ENCODE measurements around the gene GALM. TPM values are rescaled to one million over a fixed set of nuclear protein-coding genes. Genes with fewer than 3 reads are reported as not detected.

The GALM gene
- polyA plus RNA-seq, 2 of the 4 experiments (the other 2 are of a cell fraction): 33.4 to 34.2 TPM

DNA sequence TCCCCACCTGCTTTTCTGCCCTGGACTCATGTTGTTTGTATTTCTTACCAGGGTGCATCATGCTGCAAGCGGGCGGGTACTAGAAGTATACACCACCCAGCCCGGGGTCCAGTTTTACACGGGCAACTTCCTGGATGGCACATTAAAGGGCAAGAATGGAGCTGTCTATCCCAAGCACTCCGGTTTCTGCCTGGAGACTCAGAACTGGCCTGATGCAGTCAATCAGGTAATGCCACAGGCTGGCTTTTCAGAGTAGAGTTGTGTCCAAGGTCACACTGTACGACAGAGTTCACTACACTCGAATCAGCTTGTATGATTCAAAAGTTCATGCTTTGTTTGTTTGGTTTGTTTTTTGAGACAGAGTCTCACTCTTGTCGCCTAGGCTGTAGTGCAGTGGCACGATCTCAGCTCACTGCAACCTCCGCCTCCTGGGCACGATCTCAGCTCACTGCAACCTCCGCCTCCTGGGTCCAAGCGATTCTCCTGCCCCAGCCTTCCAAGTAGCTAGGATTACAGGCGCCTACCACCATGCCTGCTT is 65.8 kb downstream of the GALM start (continued):
- TF ChIP-seq, protein P1, sequence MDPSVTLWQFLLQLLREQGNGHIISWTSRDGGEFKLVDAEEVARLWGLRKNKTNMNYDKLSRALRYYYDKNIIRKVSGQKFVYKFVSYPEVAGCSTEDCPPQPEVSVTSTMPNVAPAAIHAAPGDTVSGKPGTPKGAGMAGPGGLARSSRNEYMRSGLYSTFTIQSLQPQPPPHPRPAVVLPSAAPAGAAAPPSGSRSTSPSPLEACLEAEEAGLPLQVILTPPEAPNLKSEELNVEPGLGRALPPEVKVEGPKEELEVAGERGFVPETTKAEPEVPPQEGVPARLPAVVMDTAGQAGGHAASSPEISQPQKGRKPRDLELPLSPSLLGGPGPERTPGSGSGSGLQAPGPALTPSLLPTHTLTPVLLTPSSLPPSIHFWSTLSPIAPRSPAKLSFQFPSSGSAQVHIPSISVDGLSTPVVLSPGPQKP (IDR thresholded peaks at IDR 0.05; ENCODE audit: low read depth, low read length): no peak
- no peak for TF ChIP-seq ZNF302 (CRISPR knock-in tag; IDR thresholded peaks at IDR 0.05)

- CTCF ChIA-PET: interaction anchor here (0.8 to 26.7 kb wide), 16 partner anchors 7 to 415 kb away, joined by 3 to 423 read pairs (median 6); partner anchors contain the start of gene HNRNPLL
- WGBS (ENCODE audit: missing lambda C conversion rate): 87% methylated on average over 6 of the region's 6 CpGs
- no peak for ATAC-seq
Measured at GRCh38 chr2:38733300-38733971, 67.5 kb downstream of the GALM start.

GRCh38 chr2:38734299-38735058 is 68.6 kb downstream of the GALM start:
- DNase-seq (ENCODE audit: low read depth in 1 of 2, low spot score in 1 of 2): no peak
- Histone ChIP-seq H3K9me3 (peaks cover under 1% of the 10 kb centered on the region; the same call in 1 of the 3 replicates), H3K4me3 (no peak overlapping the region), H3K4me1 (no peaks in the 10 kb centered on the region), H3K4me2 (no peak overlapping the region), H3K27ac (no peak overlapping the region)
- POLR2A ChIA-PET: interaction anchor here (0.7 to 7.9 kb wide), 3 partner anchors 16 to 153 kb away, joined by 4 to 68 read pairs (median 5); partner anchors contain the start of genes GEMIN6 and SRSF7
- CTCF ChIA-PET: interaction anchor here (0.5 to 26.7 kb wide), 15 partner anchors 8 to 419 kb away, joined by 3 to 423 read pairs (median 6); partner anchors contain the start of gene HNRNPLL
- FAIRE-seq: no peak
- ATAC-seq: peak in 1 of 2 experiments; percentile 16; a peak in 2 of 6 replicates
- 89% methylated on average over 9 of the region's 9 CpGs for WGBS (ENCODE audit: missing lambda C conversion rate)
- TF ChIP-seq NR3C1 (IDR thresholded peaks at IDR 0.05): no peak
- TF ChIP-seq RAD21 (conservative IDR thresholded peaks at IDR 0.05 in 1 of 2, IDR thresholded peaks at IDR 0.05 in 1 of 2): no peak
- TF ChIP-seq CTCF (IDR thresholded peaks at IDR 0.05): no peak
- no peak for TF ChIP-seq KDM5A (IDR thresholded peaks at IDR 0.05)
- TF ChIP-seq REST (IDR thresholded peaks at IDR 0.05): no peak
- no peak for TF ChIP-seq PHF8 (IDR thresholded peaks at IDR 0.05; ENCODE audit: borderline replicate concordance, low read depth)

More at GRCh38 chr2:38733300-38733971, 67.5 kb downstream of the GALM start:
- Histone ChIP-seq H3K9me3 (no peaks in the 10 kb centered on the region), H3K4me1 (no peaks in the 10 kb centered on the region), H3K4me3 (no peak overlapping the region), H3K4me2 (no peak overlapping the region), H3K27ac (no peak overlapping the region)
- TF ChIP-seq REST (IDR thresholded peaks at IDR 0.05) (no peak), NPAS2 (CRISPR knock-in tag; IDR thresholded peaks at IDR 0.05; ENCODE audit: borderline replicate concordance) (no peak), RFX5 (IDR thresholded peaks at IDR 0.05) (no peak), RARB (CRISPR knock-in tag; IDR thresholded peaks at IDR 0.05) (no peak), ZC3H11A (IDR thresholded peaks at IDR 0.05) (no peak), RNF2 (IDR thresholded peaks at IDR 0.05; ENCODE audit: borderline replicate concordance, low read depth) (no peak), ESRRA (IDR thresholded peaks at IDR 0.05; ENCODE audit: borderline replicate concordance, low read length) (no peak), ZNF302 (CRISPR knock-in tag; IDR thresholded peaks at IDR 0.05) (no peak), MAX (IDR thresholded peaks at IDR 0.05) (no peak), NR3C1 (IDR thresholded peaks at IDR 0.05) (no peak)
- POLR2A ChIA-PET: interaction anchor here (0.7 to 7.9 kb wide), 2 partner anchors 18 to 45 kb away, joined by 5 to 68 read pairs; partner anchors contain the start of genes GEMIN6 and SRSF7
- no peak for DNase-seq (ENCODE audit: low read depth in 1 of 2, low spot score in 1 of 2)
- no peak for FAIRE-seq
